Aorta (tissue), 5 donors: Measurements from ENCODE around the gene IL1B. TPM values are rescaled to one million over a fixed set of nuclear protein-coding genes. Genes with fewer than 3 reads are reported as not detected.

Source experiments
- ATAC-seq: fragments of 200-7000 bp; cut with Tn5 transposase; one replicate; pipeline ENCODE4 v1.9.1; 2022; ENCODE audit warnings: moderate library complexity; ENCODE audit not compliant: low FRiP score
- DNase-seq, 2 donors: peaks; one replicate each; pipeline ENCODE4 v3.0.0-alpha.2; 2020
- H3K27ac ChIP-seq, 2 donors: one replicate each; pipeline ENCODE4 v1.5.1; 2013; ENCODE audit warnings: low read length in 2 of 2, mild to moderate bottlenecking in 2 of 2, moderate library complexity in 2 of 2, control low read depth in 1 of 2, inconsistent platforms in 1 of 2, low read depth in 1 of 2
- H3K27me3 ChIP-seq, 2 donors: one replicate each; pipeline ENCODE4 v1.6.1; 2013; ENCODE audit warnings: control low read depth in 1 of 2, low read length in 1 of 2, mild to moderate bottlenecking in 1 of 2, moderate library complexity in 1 of 2; ENCODE audit not compliant: insufficient read depth in 2 of 2, control insufficient read depth in 1 of 2
- H3K36me3 ChIP-seq, 2 donors: one replicate each; pipeline ENCODE4 v1.6.1; 2013; ENCODE audit warnings: control low read depth in 1 of 2, low read length in 1 of 2, mild to moderate bottlenecking in 1 of 2; ENCODE audit not compliant: insufficient read depth in 2 of 2, control insufficient read depth in 1 of 2
- H3K4me1 ChIP-seq, 2 donors: one replicate each; pipeline ENCODE4 v1.6.1; 2013; ENCODE audit warnings: low read length in 2 of 2, control low read depth in 1 of 2, mild to moderate bottlenecking in 1 of 2, moderate library complexity in 1 of 2; ENCODE audit not compliant: insufficient read depth in 2 of 2, control insufficient read depth in 1 of 2
- H3K4me3 ChIP-seq, 2 donors: one replicate each; pipeline ENCODE4 v1.5.1; 2013; ENCODE audit warnings: low read length in 2 of 2, control low read depth in 1 of 2, mild to moderate bottlenecking in 1 of 2
- H3K9me3 ChIP-seq: one replicate; pipeline ENCODE4 v1.6.1; 2013; ENCODE audit warnings: mild to moderate bottlenecking, low read length; ENCODE audit not compliant: control insufficient read depth
- WGBS, 2 donors: extraction: QIAGEN DNeasy Blood & Tissue Kit; methylation state at CpG; one replicate each; pipeline ENCODE4 v1.1.7; 2013; 5-methylcytosine and 5-hydroxymethylcytosine counted together
- intact Hi-C, 2 donors: fragments of 100-400 bp; cut with DNase I; formaldehyde crosslinking; loops; one replicate each; pipeline versions ENCODE4 v1.14.2 to v1.15.0; 2022
- polyA plus RNA-seq, 2 donors: library from polyadenylated mRNA; stranded (reverse); fragments of 200-250 nt; gene quantifications; one replicate each; pipeline ENCODE4 v1.2.3, GENCODE V29; 2013
- total RNA-seq, 2 donors: library from RNA; stranded (reverse); fragmentation: NEBNext Ultra II Directional; extraction: Animal tissue kit (Norgen Biotek cat#: 25700); gene quantifications; one replicate each; pipeline ENCODE4 v1.2.1, GENCODE V29; 2021
- donor health status: healthy with polysubstance abuse.
- donor health status: Bipolar disorder and iron deficiency.
- donor health status: DM: no; HTN: no; CAD: no.
- donor health status: DM: no; HTN: no; CAD: no.
- donor health status: DM: yes; HTN: yes; CAD: no.

Gene IL1B
- total and polyA plus RNA-seq, 4 donors = 1.2 to 9.3 (median 2.3) TPM

DNA sequence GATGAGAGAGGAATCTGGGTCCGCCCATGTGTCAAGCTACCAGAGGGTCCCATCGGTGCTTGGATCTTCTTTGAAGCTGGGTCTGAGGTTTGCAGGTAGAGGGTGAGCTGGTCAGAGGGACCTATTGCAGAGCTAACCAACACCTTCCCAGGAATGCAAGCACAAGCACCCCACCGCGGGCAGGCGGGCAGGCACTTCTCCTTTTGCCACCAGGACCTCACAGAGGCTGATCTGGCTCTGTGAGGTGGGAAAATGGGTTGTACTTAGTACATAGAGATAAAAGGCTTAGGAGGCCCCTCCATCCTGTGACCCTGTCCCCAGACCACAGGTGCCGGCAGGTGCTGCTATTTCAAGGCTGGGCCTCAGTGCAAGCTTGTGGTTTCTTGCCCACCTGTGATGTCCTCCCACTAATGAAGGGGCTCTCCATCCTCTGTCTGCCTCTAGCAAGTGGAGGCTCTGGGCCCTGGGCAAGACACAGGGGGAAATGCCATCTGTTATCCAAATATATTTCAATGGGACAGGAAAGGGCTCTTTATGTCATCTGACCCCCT is 43.0 kb upstream of the IL1B start:
- Histone ChIP-seq H3K27me3 (no peaks in the 10 kb centered on the region), H3K4me3 (no peak overlapping the region), H3K36me3 (no peaks in the 10 kb centered on the region), H3K4me1 (no peaks in the 10 kb centered on the region), H3K27ac (no peak overlapping the region), H3K9me3 (no peaks in the 10 kb centered on the region)
- intact Hi-C loops = no loop called here
- WGBS, 2 donors = 94% methylated on average over 6 of the region's 6 CpGs
- no peak for ATAC-seq
- no peak for DNase-seq

DNA sequence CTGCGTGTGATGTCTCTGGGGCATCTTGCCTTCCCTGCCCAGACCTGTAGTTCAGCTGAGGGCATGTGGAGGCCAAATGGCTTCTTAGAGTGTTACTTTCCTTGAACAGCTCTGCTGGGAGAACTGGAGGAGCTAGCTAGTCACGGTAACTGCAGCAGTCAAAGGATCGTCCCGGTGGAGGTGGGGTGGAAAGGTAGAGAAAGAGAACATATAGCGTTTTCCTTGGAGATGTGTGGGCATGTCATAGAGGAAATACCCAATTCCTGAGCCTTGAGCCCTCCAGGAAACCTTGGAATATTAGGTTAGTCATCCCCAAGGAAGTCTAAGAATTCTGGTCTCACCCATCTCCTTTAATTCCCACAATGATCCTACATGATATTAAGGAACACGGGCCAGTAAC is 40.8 kb upstream of the IL1B start:
- H3K36me3 ChIP-seq = no peaks in the 10 kb centered on the region
- no peak for ATAC-seq
- no peak overlapping the region for H3K4me3 ChIP-seq
- 91 to 92% methylated on average over 6 of the region's 6 CpGs for WGBS, 2 donors
- H3K27ac ChIP-seq = no peak overlapping the region
- intact Hi-C loops = no loop called here
- no peaks in the 10 kb centered on the region for H3K27me3 ChIP-seq
- H3K9me3 ChIP-seq = peaks cover 1% of the 10 kb centered on the region
- DNase-seq = no peak
- H3K4me1 ChIP-seq = no peaks in the 10 kb centered on the region

DNA sequence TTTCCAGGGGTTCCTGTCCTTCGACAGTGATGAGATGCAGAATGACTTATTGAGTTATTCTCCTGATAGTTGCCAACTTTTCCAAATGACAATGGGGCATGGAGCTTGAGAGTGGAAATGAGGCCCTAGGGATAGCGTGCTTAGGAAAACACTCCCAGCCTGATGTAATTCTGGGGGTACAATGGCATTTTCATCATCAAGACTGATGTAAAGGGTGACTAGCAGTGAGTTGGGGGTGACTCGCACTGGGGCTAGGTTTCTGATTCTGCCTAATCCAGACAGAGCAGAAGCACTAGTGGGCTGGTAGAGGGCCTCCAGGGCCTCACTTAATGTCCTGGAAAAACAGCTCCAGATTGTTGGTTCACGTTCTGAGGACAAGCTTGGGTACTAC is 40.4 kb upstream of the IL1B start:
- ATAC-seq = no peak
- Histone ChIP-seq H3K9me3 (peaks cover 1% of the 10 kb centered on the region), H3K4me1 (no peaks in the 10 kb centered on the region), H3K36me3 (no peaks in the 10 kb centered on the region), H3K27ac (no peak overlapping the region), H3K27me3 (no peaks in the 10 kb centered on the region), H3K4me3 (no peak overlapping the region)
- intact Hi-C loops = no loop called here
- no peak for DNase-seq
- WGBS, 2 donors = 80 to 85% methylated on average over 4 of the region's 4 CpGs

DNA sequence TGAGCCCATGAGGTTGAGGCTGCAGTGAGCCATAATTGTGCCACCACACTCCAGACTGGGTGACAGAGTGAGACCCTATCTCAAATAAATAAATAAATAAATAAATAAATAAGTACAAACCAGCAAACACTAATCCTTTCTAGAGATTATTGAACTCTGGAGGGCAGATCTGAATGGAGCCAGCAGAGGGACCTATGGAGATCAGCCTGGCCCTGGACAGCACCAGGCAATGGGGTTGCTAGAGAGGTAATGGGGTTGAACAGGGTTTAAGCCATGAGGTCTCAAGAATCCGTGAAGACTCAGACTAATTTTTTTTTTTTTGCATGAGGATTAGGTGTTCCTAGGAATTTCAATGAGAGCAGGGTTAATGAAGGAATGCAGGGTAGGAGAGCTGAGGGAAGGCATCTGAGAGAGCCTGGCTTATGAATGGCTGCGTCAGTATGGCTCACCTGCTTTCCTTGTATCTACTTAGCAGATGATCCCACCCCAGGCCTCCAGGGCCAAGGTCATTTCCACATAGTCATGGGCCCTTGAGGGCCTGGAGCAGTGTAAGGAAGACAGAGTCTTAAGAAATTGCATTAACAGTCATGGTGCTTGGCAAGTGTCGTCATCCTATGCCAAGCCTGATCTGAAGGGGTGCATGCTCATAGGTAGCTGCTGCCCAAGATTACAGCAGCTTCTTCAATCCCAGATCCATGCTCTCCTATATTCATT is 39.8 kb upstream of the IL1B start:
- Histone ChIP-seq H3K36me3 (no peaks in the 10 kb centered on the region), H3K4me3 (no peak overlapping the region), H3K4me1 (no peaks in the 10 kb centered on the region), H3K9me3 (peaks cover 1% of the 10 kb centered on the region), H3K27me3 (no peaks in the 10 kb centered on the region), H3K27ac (no peak overlapping the region)
- intact Hi-C loops = no loop called here
- DNase-seq (no peak), ATAC-seq (no peak)
- WGBS, 2 donors = 94 to 95% methylated on average over 3 of the region's 3 CpGs

DNA sequence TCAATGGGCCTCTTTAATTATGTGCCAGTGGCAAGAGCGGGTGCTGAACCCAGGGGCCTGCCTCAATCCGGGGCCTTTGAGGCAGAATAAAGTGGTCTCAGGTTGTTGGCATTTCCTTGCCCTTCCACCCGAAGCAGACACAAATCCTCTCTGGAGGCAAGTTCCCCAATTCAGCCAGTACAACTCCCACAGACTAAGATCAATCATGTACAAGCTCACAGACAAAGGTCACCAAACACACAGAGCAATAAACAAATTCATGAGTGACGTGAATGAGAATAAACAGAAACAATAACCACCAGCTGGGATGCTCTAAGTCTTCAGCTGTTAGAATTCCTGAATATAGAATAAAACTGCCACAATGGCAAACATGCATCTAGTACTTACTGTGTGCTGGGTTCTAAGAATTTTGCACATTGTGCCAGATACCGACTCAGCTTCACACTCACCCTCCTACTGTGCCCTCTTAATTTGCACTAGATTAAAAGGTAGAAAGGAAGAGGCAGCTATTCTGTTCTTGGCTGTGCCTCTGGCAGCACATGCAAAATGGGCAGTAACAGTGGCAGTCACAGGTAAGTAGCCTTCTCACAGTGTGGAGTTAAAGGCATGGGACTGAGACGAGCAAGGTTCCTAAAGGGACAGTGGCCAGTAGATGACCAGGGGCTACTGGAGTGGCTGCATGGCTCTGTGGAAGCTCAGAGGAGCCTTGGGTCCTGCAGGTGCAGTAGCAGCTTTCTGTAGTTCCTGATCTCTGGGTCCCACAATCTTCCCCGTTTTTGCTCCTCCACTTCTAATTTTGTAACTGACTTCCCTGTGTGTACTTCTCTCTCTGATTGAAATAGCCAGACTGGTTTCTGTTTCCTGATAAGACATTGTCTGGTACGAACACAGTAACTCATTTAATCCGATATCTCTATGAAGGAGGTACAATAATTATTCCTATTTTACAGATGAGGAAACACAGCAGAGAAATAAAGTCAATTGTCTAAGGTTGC is 34.6 kb upstream of the IL1B start:
- no peak for DNase-seq
- Histone ChIP-seq H3K9me3 (peaks cover 1% of the 10 kb centered on the region), H3K4me1 (no peaks in the 10 kb centered on the region), H3K27me3 (no peaks in the 10 kb centered on the region), H3K36me3 (no peaks in the 10 kb centered on the region), H3K27ac (no peak overlapping the region), H3K4me3 (no peak overlapping the region)
- WGBS, 2 donors = 39 to 55% methylated on average over 9 of the region's 9 CpGs
- intact Hi-C loops = no loop called here
- ATAC-seq = no peak

DNA sequence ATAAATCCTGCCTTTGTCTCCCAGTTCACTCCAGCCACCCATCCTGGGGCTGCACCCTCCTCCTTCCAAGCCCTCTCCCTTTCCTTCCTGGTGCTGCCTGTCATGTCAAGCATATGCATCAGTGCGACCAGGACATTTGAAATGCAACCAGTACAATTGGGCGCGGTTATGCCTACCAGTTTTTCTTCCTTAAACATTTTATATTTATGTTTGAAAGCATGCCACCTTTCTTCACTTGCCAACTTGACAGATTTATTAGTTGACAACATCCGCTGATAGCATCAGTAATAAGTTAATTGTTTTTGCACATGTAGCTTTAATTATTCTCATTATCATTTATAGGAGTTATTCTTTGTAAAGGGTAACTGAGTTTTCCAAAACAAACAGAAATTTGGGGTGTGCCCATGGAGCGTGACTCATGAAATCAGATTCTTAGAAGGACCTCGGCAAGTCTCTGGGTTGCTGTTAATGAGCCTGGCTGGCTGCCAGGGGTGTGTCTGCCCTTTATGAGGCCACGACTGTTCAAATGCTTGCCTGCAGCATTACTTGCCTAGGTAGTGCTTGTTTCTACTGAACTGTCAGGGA is 32.8 kb upstream of the IL1B start:
- no peaks in the 10 kb centered on the region for H3K27me3 ChIP-seq
- no peak for ATAC-seq
- no peak overlapping the region for H3K27ac ChIP-seq
- no peak for DNase-seq
- intact Hi-C loops = no loop called here
- no peaks in the 10 kb centered on the region for H3K4me1 ChIP-seq
- peaks cover 1% of the 10 kb centered on the region for H3K9me3 ChIP-seq
- H3K36me3 ChIP-seq = no peaks in the 10 kb centered on the region
- WGBS, 2 donors = 37 to 41% methylated on average over 7 of the region's 7 CpGs
- no peak overlapping the region for H3K4me3 ChIP-seq

DNA sequence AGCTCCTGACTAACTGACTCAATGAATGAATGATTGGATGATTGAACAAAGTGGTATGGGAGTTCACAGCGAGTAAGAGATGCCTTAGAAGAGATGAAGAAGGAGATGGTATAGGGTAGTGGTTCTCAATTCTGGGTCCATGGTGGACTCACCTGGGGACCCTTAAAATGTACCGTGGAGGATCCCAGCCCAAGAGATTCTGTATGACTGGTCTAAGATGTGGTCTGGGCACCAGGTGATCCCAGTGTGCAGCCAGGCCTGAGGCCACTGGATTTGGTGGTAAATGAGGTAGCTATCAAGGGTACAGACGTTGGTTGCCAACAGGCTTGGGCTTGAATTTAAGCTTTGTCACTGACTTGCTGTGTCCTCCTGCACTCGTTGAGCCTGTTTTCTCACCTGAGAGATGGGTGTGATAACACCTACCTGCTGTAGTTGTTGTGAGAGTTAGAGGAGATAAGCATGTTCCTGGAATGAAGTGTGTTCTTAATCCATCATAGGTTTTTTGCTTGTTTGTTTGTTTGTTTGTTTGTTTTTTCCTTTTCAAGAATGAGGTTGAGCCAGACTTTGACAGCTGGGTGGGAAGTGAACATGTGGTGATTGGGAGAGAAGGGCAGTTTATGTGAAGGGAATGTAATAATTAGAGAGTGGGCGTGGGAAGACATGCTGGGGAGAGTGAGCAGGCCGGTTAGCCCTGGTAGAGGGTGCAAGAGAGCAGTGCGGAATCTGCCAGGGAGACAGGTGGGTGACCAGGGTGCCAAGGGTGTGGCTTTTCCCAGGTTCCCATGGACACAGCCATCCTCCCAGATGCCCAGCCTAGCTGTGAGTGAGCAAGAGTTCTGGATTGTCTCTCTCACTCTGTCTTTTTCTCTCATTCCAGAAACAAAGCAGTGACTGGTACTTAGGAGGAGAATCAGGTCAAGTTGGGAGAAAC is 31.4 kb upstream of the IL1B start:
- H3K27me3 ChIP-seq = no peaks in the 10 kb centered on the region
- H3K4me1 ChIP-seq = no peaks in the 10 kb centered on the region
- H3K36me3 ChIP-seq = no peaks in the 10 kb centered on the region
- intact Hi-C loops = no loop called here
- DNase-seq = no peak
- 74 to 81% methylated on average over 7 of the region's 7 CpGs for WGBS, 2 donors
- no peak for ATAC-seq
- no peak overlapping the region for H3K4me3 ChIP-seq
- H3K27ac ChIP-seq = no peak overlapping the region
- no peaks in the 10 kb centered on the region for H3K9me3 ChIP-seq
